ENCODE data around the gene ZSWIM3. TPM values are rescaled to one million over a fixed set of nuclear protein-coding genes. Genes with fewer than 3 reads are reported as not detected.

Gene ZSWIM3
- total and polyA plus RNA-seq, 2 of the 13 experiments (the other 11 are each of a cell fraction or from before 2014, with no cell fraction given), result 5.2 to 5.8 TPM

- TF ChIP-seq ZBTB4 (CRISPR knock-in tag; IDR thresholded peaks at IDR 0.05; ENCODE audit: borderline replicate concordance) (no peak), MED1 (CRISPR knock-in tag; IDR thresholded peaks at IDR 0.05) (peak; percentile 81), SAP130 (CRISPR knock-in tag; IDR thresholded peaks at IDR 0.05; ENCODE audit: low read depth) (peak; percentile 95), ZNF414 (CRISPR knock-in tag; IDR thresholded peaks at IDR 0.05) (no peak), ZNF572 (CRISPR knock-in tag; IDR thresholded peaks at IDR 0.05) (peak; percentile 97), ELF1 (CRISPR knock-in tag; IDR thresholded peaks at IDR 0.05) (peak; percentile 49), ZNF367 (CRISPR knock-in tag; IDR thresholded peaks at IDR 0.05; ENCODE audit: borderline replicate concordance) (no peak), GMEB1 (CRISPR knock-in tag; IDR thresholded peaks at IDR 0.05; ENCODE audit: borderline replicate concordance) (no peak; the same call in none of the 2 replicates), NFATC3 (CRISPR knock-in tag; IDR thresholded peaks at IDR 0.05) (peak; percentile 97), RCOR2 (CRISPR knock-in tag; IDR thresholded peaks at IDR 0.05) (peak; percentile 45; the same call in 1 of the 2 replicates), EP300 (IDR thresholded peaks at IDR 0.05; ENCODE audit: low read depth in 2 of 2, low read length in 2 of 2) (no peak; a peak in 1 of 4 replicates), EP300 (CRISPR knock-in tag; IDR thresholded peaks at IDR 0.05; ENCODE audit: borderline replicate concordance) (peak; percentile 51; the same call in 1 of the 2 replicates), ZNF207 (IDR thresholded peaks at IDR 0.05; ENCODE audit: borderline replicate concordance) (no peak), MXI1 (IDR thresholded peaks at IDR 0.05; ENCODE audit: borderline replicate concordance, low read depth, low read length) (peak; percentile 82; the same call in 1 of the 3 replicates), NCOR1 (IDR thresholded peaks at IDR 0.05; ENCODE audit: borderline replicate concordance, low read length) (no peak), THAP11 (CRISPR knock-in tag; IDR thresholded peaks at IDR 0.05) (peak; percentile 74), ZNF564 (CRISPR knock-in tag; IDR thresholded peaks at IDR 0.05) (peak; percentile 89), SPEN (CRISPR knock-in tag; IDR thresholded peaks at IDR 0.05; ENCODE audit: low read depth) (peak; percentile 46; the same call in 1 of the 2 replicates), ZNF143 (CRISPR knock-in tag; IDR thresholded peaks at IDR 0.05) (0 out of 2 replicates have a peak, but pooled peaks have one; percentile 40), DMTF1 (CRISPR knock-in tag; IDR thresholded peaks at IDR 0.05) (no peak), ZNF333 (CRISPR knock-in tag; IDR thresholded peaks at IDR 0.05; ENCODE audit: borderline replicate concordance) (no peak; the same call in none of the 2 replicates)
Measured at GRCh38 chr20:45890077-45890984, 32.9 kb downstream of the ZSWIM3 start (continued).

Data from HepG2 (cell line).